HG02852 (cell line): ENCODE measurements around the gene MED17.

ENCODE experiments used
- ATAC-seq: cut with Tn5 transposase; IDR thresholded peaks from one replicate; pipeline ENCODE4 v1.9.1; 2021; ENCODE audit warnings: mild to moderate bottlenecking, moderate library complexity; ENCODE audit not compliant: unreplicated experiment

The MED17 gene

GRCh38 chr11:93814966-93815633 is 31.0 kb downstream of the MED17 start:
- ATAC-seq, result no peak

GRCh38 chr11:93817426-93818348 is 33.6 kb downstream of the MED17 start:
- no peak for ATAC-seq

GRCh38 chr11:93819966-93820695 is 36.0 kb downstream of the MED17 start:
- ATAC-seq, result no peak

- no peak for ATAC-seq
Measured at GRCh38 chr11:93820847-93821246, 36.8 kb downstream of the MED17 start.

- ATAC-seq, result no peak
Measured at GRCh38 chr11:93821617-93822016, 37.5 kb downstream of the MED17 start.

- no peak for ATAC-seq
Measured at GRCh38 chr11:93822359-93822758, 38.3 kb downstream of the MED17 start.

- ATAC-seq, result no peak
Measured at GRCh38 chr11:93823210-93823609, 39.1 kb downstream of the MED17 start.

GRCh38 chr11:93827363-93827762 is 43.3 kb downstream of the MED17 start:
- no peak for ATAC-seq

- ATAC-seq, result no peak
Measured at GRCh38 chr11:93829598-93829997, 45.5 kb downstream of the MED17 start.

- ATAC-seq, result no peak
Measured at GRCh38 chr11:93831343-93832127, 47.5 kb downstream of the MED17 start.

GRCh38 chr11:93832780-93833179 is 48.7 kb downstream of the MED17 start:
- ATAC-seq, result no peak

- ATAC-seq, result no peak
Measured at GRCh38 chr11:93838967-93839366, 54.9 kb downstream of the MED17 start.

- ATAC-seq, result no peak
Measured at GRCh38 chr11:93840180-93840579, 56.1 kb downstream of the MED17 start.

GRCh38 chr11:93840981-93841380 is 56.9 kb downstream of the MED17 start:
- ATAC-seq, result no peak

- ATAC-seq, result no peak
Measured at GRCh38 chr11:93841446-93841845, 57.4 kb downstream of the MED17 start.

GRCh38 chr11:93842034-93842433 is 58.0 kb downstream of the MED17 start:
- ATAC-seq, result no peak

- no peak for ATAC-seq
Measured at GRCh38 chr11:93842461-93842860, 58.4 kb downstream of the MED17 start.

GRCh38 chr11:93843906-93844305 is 59.8 kb downstream of the MED17 start:
- no peak for ATAC-seq

- ATAC-seq, result no peak
Measured at GRCh38 chr11:93844568-93844967, 60.5 kb downstream of the MED17 start.

GRCh38 chr11:93845181-93846092 is 61.4 kb downstream of the MED17 start:
- ATAC-seq, result no peak
